GM06990 (cell line): ENCODE measurements around the gene NTF3.

ENCODE experiments used
- DNase-seq: peaks from one replicate; pipeline ENCODE4 v3.0.0-alpha.2; 2011; ENCODE audit not compliant: insufficient read length; ENCODE audit errors: extremely low read depth
- H3K27me3 ChIP-seq: replicated peaks from 2 replicates; pipeline ENCODE4 v1.6.0; 2011; ENCODE audit warnings: low read length; ENCODE audit not compliant: control insufficient read depth, insufficient read depth
- H3K36me3 ChIP-seq: 2 replicates; pipeline ENCODE4 v1.5.1; 2011; ENCODE audit warnings: low read length; ENCODE audit not compliant: control insufficient read depth, insufficient read depth
- H3K4me3 ChIP-seq: replicated peaks from 2 replicates; pipeline ENCODE4 v1.5.1; 2011; ENCODE audit warnings: low read depth, mild to moderate bottlenecking, control low read depth, low read length
- CTCF ChIP-seq: IDR thresholded peaks from 2 replicates; pipeline ENCODE4 v1.5.1; 2011; ENCODE audit warnings: low read length, control low read depth, mild to moderate bottlenecking, inconsistent platforms; ENCODE audit not compliant: insufficient read depth, poor library complexity, severe bottlenecking

NTF3 gene

GRCh38 chr12:5428332-5429221 is 3.3 kb upstream of the NTF3 start:
- Histone ChIP-seq H3K27me3 (peaks cover 5% of the 10 kb centered on the region; the same call in 1 of the 2 replicates), H3K36me3 (no peaks in the 10 kb centered on the region), H3K4me3 (no peak overlapping the region)
- no peak for DNase-seq
- TF ChIP-seq CTCF, result no peak

GRCh38 chr12:5429741-5430557 is 2.0 kb upstream of the NTF3 start:
- H3K27me3 ChIP-seq, result peaks cover 5% of the 10 kb centered on the region; the same call in 1 of the 2 replicates
- no peak for DNase-seq
- H3K4me3 ChIP-seq, result no peak overlapping the region
- no peaks in the 10 kb centered on the region for H3K36me3 ChIP-seq
- TF ChIP-seq CTCF, result no peak

GRCh38 chr12:5430641-5431603 is 986 bp upstream of the NTF3 start:
- Histone ChIP-seq H3K4me3 (no peak overlapping the region), H3K27me3 (peaks cover 5% of the 10 kb centered on the region; the same call in 1 of the 2 replicates)

GRCh38 chr12:5433081-5433844 is 1.4 kb downstream of the NTF3 start:
- no peak for DNase-seq
- no peak for TF ChIP-seq CTCF
- no peaks in the 10 kb centered on the region for H3K36me3 ChIP-seq
- H3K27me3 ChIP-seq, result peaks cover 5% of the 10 kb centered on the region; the same call in 1 of the 2 replicates
- H3K4me3 ChIP-seq, result no peak overlapping the region

More at GRCh38 chr12:5430641-5431603, 986 bp upstream of the NTF3 start:
- no peak for TF ChIP-seq CTCF
- no peak for DNase-seq
- no peaks in the 10 kb centered on the region for H3K36me3 ChIP-seq
